ENCODE measurements around the gene INTS7. TPM values are rescaled to one million over a fixed set of nuclear protein-coding genes. Genes with fewer than 3 reads are reported as not detected.

The INTS7 gene
- total and polyA plus RNA-seq, 2 experiments from 2014 or later = 10.9 to 34.0 TPM

DNA sequence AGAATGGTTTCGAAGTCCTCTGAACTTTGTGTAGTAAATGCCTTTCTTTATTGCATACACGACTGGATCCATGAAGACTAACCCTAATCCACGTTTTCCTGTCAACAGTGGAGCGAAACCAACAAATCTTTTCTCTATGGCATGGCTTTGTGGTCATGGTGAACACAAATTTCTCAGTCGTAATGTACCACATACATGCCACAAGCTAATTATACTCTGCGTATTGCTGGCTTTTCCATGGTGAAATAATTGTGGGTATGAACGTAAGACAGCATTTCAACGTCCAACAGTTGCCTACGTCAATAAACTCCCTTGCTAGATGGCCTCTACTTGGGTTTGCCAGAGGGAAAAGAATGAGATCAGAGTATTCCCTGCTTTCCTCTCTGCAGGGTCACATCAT is 27.5 kb downstream of the INTS7 start:
- peaks cover 8% of the 10 kb centered on the region; the same call in 2 of the 3 replicates for H3K36me3 Mint-ChIP-seq (ENCODE audit: low read depth)
- Histone ChIP-seq H3K79me2 (replicated peaks; ENCODE audit: insufficient read depth) (no peaks in the 10 kb centered on the region), H4K20me1 (replicated peaks; ENCODE audit: insufficient read depth) (no peaks in the 10 kb centered on the region), H3K27me3 (ENCODE audit: insufficient read depth) (no peaks in the 10 kb centered on the region), H3F3A (replicated peaks; ENCODE audit: low read depth) (no peaks in the 10 kb centered on the region), H3K9me2 (ENCODE audit: insufficient read depth) (no peaks in the 10 kb centered on the region), H3K4me1 (ENCODE audit: insufficient read depth) (no peaks in the 10 kb centered on the region), H3K4me2 (no peak overlapping the region), H3K4me3 (no peak overlapping the region), H3K36me3 (ENCODE audit: insufficient read depth) (no peaks in the 10 kb centered on the region), H3K27ac (ENCODE audit: low read depth) (no peak overlapping the region), H2AFZ (no peak overlapping the region)
- DNase-seq (ENCODE audit: low spot score) (no peak), ATAC-seq (no peak)
- H3K4me1 Mint-ChIP-seq = no peaks in the 10 kb centered on the region
- no peaks in the 10 kb centered on the region for H3K27me3 Mint-ChIP-seq (ENCODE audit: insufficient read depth, low read depth, poor library complexity)
- no peaks in the 10 kb centered on the region for H3K9me3 Mint-ChIP-seq
- no peak overlapping the region for H3K27ac Mint-ChIP-seq
- TF ChIP-seq CREB1 (CRISPR knock-in tag; IDR thresholded peaks at IDR 0.05; ENCODE audit: low read depth) (no peak), EZH2 (IDR thresholded peaks at IDR 0.05; ENCODE audit: low read depth, unreplicated experiment) (no peak), STAT1 (IDR thresholded peaks at IDR 0.05; ENCODE audit: unreplicated experiment) (no peak), EZH2phosphoT487 (IDR thresholded peaks at IDR 0.05; ENCODE audit: unreplicated experiment) (no peak), POLR2AphosphoS5 (IDR thresholded peaks at IDR 0.05; ENCODE audit: low read depth) (no peak)
- TF ChIP-seq, protein P1, sequence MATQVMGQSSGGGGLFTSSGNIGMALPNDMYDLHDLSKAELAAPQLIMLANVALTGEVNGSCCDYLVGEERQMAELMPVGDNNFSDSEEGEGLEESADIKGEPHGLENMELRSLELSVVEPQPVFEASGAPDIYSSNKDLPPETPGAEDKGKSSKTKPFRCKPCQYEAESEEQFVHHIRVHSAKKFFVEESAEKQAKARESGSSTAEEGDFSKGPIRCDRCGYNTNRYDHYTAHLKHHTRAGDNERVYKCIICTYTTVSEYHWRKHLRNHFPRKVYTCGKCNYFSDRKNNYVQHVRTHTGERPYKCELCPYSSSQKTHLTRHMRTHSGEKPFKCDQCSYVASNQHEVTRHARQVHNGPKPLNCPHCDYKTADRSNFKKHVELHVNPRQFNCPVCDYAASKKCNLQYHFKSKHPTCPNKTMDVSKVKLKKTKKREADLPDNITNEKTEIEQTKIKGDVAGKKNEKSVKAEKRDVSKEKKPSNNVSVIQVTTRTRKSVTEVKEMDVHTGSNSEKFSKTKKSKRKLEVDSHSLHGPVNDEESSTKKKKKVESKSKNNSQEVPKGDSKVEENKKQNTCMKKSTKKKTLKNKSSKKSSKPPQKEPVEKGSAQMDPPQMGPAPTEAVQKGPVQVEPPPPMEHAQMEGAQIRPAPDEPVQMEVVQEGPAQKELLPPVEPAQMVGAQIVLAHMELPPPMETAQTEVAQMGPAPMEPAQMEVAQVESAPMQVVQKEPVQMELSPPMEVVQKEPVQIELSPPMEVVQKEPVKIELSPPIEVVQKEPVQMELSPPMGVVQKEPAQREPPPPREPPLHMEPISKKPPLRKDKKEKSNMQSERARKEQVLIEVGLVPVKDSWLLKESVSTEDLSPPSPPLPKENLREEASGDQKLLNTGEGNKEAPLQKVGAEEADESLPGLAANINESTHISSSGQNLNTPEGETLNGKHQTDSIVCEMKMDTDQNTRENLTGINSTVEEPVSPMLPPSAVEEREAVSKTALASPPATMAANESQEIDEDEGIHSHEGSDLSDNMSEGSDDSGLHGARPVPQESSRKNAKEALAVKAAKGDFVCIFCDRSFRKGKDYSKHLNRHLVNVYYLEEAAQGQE (IDR thresholded peaks at IDR 0.05; ENCODE audit: unreplicated experiment) = no peak
- H3K4me3 Mint-ChIP-seq = no peak overlapping the region

DNA sequence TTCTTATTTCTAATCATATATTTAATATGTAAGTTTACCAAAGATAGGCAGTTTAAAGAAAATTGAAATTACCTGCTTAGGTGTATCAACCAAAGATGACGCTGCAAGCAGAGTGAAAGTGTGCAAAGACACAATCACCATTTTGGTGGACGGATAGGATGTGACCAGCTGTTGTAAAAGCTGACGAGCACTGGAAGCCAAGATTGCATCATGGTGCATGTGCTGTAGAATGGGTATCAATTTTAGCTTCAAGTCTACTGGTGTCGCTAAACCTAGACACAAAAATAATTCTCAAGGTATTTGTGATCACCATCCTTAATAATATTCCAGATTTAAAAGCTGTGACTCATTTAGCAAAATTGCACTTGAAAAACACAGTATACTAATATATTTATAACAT is 28.2 kb downstream of the INTS7 start:
- Mint-ChIP-seq H3K27ac (no peak overlapping the region), H3K27me3 (ENCODE audit: insufficient read depth, low read depth, poor library complexity) (no peaks in the 10 kb centered on the region), H3K4me3 (no peak overlapping the region), H3K4me1 (0 out of 3 replicates have a peak, but pooled peaks cover 5% of the 10 kb centered on the region), H3K9me3 (no peaks in the 10 kb centered on the region), H3K36me3 (ENCODE audit: low read depth) (peaks cover 8% of the 10 kb centered on the region; the same call in 2 of the 3 replicates)
- Histone ChIP-seq H3K27ac (ENCODE audit: low read depth) (no peak overlapping the region), H3F3A (replicated peaks; ENCODE audit: low read depth) (no peaks in the 10 kb centered on the region), H3K4me1 (ENCODE audit: insufficient read depth) (no peaks in the 10 kb centered on the region), H3K9me2 (ENCODE audit: insufficient read depth) (no peaks in the 10 kb centered on the region), H3K27me3 (ENCODE audit: insufficient read depth) (no peaks in the 10 kb centered on the region), H3K36me3 (ENCODE audit: insufficient read depth) (no peaks in the 10 kb centered on the region), H2AFZ (no peak overlapping the region), H3K4me3 (no peak overlapping the region), H4K20me1 (replicated peaks; ENCODE audit: insufficient read depth) (no peaks in the 10 kb centered on the region), H3K79me2 (replicated peaks; ENCODE audit: insufficient read depth) (no peaks in the 10 kb centered on the region), H3K4me2 (no peak overlapping the region)
- ATAC-seq (no peak), DNase-seq (ENCODE audit: low spot score) (no peak)
- no peak for TF ChIP-seq EZH2phosphoT487 (IDR thresholded peaks at IDR 0.05; ENCODE audit: unreplicated experiment)
- TF ChIP-seq, protein P1 (IDR thresholded peaks at IDR 0.05; ENCODE audit: unreplicated experiment) = no peak
- TF ChIP-seq EZH2 (IDR thresholded peaks at IDR 0.05; ENCODE audit: low read depth, unreplicated experiment) = no peak
- TF ChIP-seq, protein P2, sequence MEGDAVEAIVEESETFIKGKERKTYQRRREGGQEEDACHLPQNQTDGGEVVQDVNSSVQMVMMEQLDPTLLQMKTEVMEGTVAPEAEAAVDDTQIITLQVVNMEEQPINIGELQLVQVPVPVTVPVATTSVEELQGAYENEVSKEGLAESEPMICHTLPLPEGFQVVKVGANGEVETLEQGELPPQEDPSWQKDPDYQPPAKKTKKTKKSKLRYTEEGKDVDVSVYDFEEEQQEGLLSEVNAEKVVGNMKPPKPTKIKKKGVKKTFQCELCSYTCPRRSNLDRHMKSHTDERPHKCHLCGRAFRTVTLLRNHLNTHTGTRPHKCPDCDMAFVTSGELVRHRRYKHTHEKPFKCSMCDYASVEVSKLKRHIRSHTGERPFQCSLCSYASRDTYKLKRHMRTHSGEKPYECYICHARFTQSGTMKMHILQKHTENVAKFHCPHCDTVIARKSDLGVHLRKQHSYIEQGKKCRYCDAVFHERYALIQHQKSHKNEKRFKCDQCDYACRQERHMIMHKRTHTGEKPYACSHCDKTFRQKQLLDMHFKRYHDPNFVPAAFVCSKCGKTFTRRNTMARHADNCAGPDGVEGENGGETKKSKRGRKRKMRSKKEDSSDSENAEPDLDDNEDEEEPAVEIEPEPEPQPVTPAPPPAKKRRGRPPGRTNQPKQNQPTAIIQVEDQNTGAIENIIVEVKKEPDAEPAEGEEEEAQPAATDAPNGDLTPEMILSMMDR (conservative IDR thresholded peaks at IDR 0.05; ENCODE audit: low read depth in 2 of 2) = no peak
- TF ChIP-seq POLR2AphosphoS5 (IDR thresholded peaks at IDR 0.05; ENCODE audit: low read depth) = no peak
- TF ChIP-seq CREB1 (CRISPR knock-in tag; IDR thresholded peaks at IDR 0.05; ENCODE audit: low read depth) = no peak
- no peak for TF ChIP-seq STAT1 (IDR thresholded peaks at IDR 0.05; ENCODE audit: unreplicated experiment)
- TF ChIP-seq NANOG (IDR thresholded peaks at IDR 0.05; ENCODE audit: borderline replicate concordance) = no peak
- no peak for TF ChIP-seq JUNB (IDR thresholded peaks at IDR 0.05; ENCODE audit: unreplicated experiment)

All from GM23338 (cell line).